GM18507 (cell line): Measurements from ENCODE around the gene BATF2.
"Not testable (repeated sequence)": the region's sequence is repeated elsewhere in the genome, so short reads cannot be mapped to it uniquely, and the experiment has no call there.

Source experiments
- DNase-seq: peaks from one replicate; pipeline ENCODE4 v3.0.0; 2011; ENCODE audit warnings: low read depth; ENCODE audit not compliant: insufficient read length; ENCODE audit errors: extremely low spot score
- FAIRE-seq: peaks from 2 replicates; lab custom pipeline; 2011; peaks lifted over from hg19 to GRCh38; lab: Jason Lieb, UNC

The BATF2 gene, protein sequence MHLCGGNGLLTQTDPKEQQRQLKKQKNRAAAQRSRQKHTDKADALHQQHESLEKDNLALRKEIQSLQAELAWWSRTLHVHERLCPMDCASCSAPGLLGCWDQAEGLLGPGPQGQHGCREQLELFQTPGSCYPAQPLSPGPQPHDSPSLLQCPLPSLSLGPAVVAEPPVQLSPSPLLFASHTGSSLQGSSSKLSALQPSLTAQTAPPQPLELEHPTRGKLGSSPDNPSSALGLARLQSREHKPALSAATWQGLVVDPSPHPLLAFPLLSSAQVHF

DNA sequence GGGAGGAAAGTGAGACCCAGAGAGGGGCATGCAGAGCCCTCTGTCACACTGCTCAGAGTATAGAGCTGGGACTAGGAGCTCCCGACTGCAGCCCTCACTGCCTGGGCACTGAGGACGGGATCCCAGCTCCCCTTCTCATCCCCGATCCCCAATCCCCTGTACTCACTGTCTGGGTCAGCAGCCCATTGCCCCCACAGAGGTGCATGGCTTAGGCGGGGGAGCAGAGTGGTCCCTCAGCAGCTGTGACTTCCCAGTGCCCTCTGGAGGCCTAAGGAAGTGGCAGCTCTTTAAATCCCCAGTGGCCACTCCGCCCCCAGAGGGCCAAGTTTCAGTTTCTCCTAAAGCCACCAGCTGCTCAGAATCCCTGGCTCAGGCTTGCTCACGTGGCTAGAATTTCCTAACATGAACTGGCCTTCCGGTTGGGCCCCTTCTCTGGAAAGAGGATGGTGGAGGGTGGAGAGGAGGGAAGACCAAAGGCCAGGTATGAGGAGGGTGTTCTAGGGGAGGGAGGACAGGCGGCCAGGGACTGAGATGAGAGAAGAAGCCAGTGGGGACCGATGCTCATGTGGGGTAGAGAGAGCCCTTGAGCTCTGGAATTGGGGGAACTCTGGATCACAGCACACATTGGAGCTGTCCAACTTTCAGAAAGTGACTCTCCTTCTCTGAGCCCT lies at the start of gene BATF2:
BATF2 (minus strand) TSS at position 262 of the 671 bp plus-strand sequence; CDS start at position 205, 57 bp downstream.
- DNase-seq (peak; percentile 29), FAIRE-seq (no peak)

DNA sequence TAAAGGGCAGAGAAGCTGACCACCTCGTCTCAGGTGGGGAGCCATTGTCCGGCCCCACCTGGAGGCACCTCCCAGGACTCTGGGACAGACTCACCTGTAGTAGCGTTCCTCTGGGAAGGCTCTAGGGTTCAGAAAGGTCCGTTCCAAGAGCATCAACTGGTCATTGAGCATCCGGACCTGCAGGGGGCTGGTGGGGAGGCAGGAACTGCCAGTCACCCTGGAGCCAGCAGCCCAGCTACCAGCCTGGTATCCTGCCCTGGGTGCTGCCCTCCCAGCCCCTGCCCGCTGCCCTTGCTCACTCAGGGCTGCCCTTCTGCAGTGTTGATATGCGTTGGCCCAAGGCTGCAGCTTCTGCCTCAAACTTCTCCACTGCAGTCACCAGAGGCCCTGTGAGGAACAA lies 49.0 kb upstream of the BATF2 start:
- DNase-seq: no peak
- no peak for FAIRE-seq

DNA sequence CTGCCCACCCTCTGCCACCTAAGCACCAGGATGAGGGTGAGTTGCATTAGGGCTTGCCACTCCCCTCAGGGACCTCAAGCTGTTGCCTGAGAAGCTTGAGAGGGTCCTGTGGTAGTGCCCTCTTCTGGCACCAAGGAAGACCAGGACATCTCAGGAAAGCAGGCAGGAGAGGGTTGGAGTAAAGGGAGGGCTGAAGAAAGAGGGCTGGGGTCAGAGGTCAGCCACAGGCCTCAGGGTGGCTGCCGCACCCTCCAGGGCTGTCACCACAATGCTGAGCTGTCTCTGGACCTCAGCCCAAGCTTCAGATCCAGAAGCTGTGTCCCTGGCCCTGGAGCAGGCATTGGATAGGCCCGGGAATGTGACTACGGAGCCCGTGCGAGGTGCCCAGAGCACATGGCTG lies 48.3 kb upstream of the BATF2 start:
- DNase-seq (no peak), FAIRE-seq (no peak)

DNA sequence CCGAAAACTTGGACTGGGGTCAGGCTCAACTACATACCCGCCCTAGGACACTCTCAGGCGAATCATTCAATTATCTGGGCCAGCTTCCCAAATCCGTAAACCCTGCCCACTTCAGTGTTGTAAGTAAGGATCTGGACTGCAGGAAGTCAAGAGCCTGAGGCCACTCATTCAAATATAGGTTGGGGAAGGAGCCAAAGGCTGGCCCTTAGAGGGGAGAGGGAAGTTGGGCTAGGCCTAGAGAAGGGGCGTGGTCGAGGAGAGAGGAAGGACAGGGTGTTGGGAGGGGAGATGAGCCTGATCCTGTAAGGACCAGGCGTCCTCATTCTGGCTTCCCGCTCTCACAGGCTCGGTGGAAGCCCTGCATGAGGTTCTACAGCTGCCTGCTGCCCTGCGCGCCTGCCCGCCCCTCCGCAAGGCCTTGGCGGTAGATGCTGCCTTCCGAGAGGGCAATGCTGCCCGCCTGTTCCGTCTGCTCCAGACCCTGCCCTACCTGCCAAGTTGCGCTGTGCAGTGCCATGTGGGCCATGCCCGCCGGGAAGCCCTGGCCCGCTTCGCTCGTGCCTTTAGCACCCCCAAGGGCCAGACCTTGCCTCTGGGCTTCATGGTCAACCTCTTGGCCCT lies 47.2 kb upstream of the BATF2 start:
- DNase-seq (no peak), FAIRE-seq (no peak)

DNA sequence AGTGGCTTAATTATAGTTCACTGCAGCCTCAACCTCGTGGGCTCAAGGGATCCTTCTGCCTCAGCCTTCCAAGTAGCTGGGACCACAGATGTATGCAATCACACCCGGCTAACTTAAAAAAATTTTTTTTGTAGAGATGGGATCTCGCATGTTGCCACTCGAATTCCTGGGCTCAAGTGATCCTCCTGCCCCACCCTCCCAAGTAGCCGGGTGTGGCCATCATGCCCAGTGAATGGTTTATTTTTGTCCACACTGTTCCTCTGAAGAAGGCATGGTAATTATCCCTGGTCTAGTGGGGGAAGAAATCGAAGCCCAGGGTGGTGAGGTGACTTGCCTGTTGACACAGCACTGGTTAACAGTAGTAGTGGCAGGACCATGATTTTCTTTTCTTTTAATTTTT lies 46.1 kb upstream of the BATF2 start:
- no peak for FAIRE-seq

DNA sequence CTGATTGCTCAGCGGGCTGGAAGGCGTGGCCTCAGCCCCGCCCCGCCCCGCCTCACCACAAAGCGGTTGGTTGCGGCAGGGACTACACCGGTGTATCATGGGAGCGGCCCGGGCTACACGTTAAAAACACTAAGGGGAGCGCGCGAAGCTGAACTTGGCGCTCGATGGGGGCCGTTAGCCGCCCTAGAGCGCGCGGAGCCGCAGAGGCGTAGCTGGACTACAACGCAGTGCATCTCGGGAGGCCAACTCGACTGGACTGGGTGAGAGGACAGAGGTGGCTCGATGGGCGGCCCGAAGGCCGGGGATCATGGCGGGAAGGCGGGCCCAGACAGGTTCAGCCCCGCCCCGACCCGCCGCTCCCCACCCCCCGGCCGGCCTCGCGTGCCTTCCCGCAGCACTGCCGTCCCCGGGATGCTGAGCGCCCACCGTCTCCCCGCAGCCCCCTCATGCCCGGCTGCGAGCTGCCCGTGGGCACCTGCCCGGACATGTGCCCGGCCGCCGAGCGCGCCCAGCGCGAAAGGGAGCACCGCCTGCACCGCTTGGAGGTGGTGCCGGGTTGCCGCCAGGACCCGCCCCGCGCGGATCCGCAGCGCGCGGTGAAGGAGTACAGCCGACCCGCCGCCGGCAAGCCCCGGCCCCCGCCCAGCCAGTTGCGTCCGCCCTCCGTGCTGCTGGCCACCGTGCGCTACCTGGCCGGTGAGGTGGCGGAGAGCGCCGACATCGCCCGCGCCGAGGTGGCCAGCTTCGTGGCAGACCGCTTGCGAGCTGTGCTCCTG lies 44.3 kb upstream of the BATF2 start, which contains the start of gene SAC3D1:
SAC3D1 (plus strand) TSS at position 364 of the 776 bp plus-strand sequence; CDS start at position 447, 83 bp downstream.
- peak; percentile 97 for FAIRE-seq
- peak; percentile 92 for DNase-seq

More for the DNA sequence above, 46.1 kb upstream of the BATF2 start:
- no peak for DNase-seq

DNA sequence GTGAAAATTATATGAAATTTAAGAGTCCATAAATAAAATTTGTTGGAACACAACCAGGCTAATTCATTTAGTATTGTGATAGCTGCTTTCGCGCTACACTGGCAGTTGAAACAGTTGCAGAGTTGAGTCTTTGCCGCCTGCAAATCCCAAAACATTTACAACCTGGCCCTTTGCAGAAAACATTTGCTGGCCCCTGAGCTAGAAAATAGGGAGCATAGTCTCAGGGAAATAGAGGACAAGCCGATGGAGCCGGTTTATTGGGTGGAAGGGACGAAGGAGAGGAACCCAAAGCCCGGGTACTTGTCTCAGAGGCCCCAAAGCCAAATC lies 43.7 kb upstream of the BATF2 start:
- FAIRE-seq: no peak

DNA sequence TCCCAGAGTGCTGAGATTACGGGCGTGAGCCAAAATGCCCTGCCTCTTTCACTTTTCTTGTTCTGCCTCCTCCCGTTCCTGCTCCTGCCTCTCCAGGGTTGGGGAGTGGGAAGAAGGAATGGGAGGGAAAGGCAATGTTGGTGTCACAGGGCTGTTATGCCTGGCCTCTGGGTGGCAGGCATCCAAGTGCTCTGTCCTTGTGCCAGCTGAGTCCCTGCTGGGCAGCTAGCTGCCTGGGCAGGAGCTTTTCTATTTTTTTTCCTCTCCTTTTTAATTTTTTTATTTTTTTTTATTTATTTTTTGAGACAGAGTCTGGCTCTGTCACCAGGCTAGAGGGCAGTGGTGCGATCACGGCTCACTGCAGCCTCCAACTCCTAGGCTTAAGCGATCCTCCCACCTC lies 40.2 kb upstream of the BATF2 start:
- no peak for DNase-seq
- FAIRE-seq: no peak

More for the DNA sequence above, 43.7 kb upstream of the BATF2 start:
- no peak for DNase-seq

DNA sequence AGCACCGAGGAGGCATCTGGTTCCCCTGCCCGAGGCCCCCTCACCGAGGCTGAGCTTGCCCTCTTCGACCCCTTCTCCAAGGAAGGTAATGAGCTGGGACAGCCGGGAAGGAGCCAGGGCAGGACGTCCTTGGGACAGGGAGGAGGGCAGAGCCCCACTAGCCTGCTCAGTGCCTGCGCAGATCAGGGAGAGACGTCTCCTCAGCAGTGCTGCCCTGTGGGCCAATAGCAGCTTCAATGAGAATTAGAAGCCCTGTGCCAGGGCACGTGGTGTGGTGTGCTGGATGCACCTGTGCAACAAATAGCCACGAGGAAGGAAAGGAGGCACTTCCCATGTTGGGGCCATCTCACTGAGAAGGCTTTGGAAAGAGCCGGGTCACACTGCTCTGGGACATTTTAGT lies 38.8 kb upstream of the BATF2 start:
- DNase-seq: no peak
- no peak for FAIRE-seq

DNA sequence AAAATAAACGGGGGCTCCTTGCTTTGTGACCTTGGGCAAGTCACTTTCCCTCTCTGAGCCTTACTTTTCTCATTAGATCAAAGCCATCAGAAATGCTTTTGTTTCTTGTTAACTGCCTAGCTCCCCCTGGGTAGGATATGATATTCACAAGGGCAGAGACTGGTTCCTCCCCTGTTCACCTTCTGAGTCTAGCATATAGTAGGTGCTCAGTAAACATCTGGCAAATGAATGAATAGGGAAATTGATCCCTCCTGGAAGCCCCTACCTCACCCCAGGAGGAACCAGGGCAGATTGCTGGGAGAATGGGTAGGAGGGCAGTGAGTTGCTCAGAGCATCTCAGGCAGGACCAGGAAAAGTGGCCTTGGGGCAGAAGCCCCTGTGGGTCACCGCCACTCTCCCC lies 37.7 kb upstream of the BATF2 start:
- DNase-seq (no peak), FAIRE-seq (no peak)

DNA sequence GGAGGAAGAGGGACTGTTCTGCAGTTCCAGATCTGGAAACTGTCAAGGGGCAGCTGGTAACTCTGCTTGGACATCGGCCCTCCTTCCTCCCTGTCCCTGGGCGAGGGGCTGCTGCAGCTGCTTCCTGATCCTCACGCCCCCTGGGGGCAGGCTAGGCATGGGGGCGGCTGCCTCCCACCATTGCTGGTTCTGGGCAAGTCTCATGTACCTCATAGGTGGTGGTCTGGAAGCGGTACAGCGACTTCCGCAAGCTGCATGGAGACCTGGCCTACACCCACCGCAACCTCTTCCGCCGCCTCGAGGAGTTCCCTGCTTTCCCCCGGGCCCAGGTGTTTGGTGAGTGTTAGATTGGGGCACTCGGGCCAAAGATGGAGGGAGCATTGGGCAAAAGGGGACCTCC lies 35.4 kb upstream of the BATF2 start:
- DNase-seq (no peak), FAIRE-seq (no peak)

DNA sequence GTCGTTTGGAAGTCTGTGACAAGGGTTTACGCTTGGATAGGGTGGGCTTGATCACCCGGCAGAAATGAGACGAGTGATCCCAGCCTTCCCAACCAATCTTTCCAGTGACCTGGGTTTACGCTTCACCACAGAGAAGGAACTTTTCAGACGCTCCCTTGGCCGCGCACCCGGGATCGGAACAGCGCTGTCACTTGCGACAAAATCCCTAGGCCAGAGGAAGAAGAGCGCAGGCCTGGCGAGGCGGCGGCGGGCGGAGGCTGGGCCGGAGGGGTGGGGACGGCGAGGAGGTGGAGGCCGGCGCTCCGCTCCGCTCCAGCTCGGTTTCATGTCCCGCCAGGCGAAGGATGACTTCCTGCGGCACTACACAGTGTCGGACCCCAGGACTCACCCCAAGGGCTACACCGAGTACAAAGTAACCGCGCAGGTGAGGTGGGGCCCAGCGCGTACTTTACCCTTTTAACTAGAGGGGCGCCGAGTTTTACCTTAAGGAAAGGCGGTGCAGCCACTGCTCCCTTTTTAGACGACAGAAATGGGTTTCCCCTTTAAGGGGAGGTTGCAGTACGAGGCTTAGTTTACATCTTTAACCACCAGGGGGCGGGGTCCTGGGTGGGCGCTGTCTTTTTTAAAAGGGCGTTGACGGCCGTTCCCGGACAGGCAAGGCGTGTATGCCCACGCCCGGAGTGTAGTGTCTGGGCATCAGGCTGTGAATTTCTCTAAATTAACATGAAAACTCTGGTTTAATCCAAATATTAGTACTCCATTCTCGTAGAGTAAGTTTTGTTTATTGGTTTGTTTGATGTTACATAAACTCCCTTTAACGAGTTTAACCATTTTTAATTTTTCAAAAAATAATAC lies 30.7 kb upstream of the BATF2 start, which contains the start of gene SNX15:
SNX15 (plus strand) TSS at position 227 of the 855 bp plus-strand sequence; CDS start at position 326, 99 bp downstream.
- peak; percentile 79 for FAIRE-seq
- DNase-seq: peak; percentile 84

DNA sequence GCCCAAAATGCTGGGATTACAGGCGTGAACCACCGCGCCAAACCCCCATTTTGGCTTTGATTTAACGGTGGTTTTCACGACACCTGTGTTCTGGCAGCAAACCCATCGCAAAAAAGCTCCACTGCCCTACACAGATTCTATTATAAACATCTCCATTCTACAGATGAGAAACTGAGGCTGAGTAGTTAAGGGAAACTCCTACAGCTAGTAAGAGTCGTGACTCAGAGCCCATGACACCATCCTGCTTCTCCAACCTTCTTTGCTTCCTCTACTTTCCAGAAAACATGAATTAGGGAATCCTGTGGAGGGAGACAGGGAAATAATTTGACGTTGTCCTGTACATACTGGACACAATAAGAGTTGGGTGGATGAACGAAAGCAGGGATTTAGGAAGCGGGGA lies 30.0 kb upstream of the BATF2 start:
- FAIRE-seq: no peak
- no peak for DNase-seq

DNA sequence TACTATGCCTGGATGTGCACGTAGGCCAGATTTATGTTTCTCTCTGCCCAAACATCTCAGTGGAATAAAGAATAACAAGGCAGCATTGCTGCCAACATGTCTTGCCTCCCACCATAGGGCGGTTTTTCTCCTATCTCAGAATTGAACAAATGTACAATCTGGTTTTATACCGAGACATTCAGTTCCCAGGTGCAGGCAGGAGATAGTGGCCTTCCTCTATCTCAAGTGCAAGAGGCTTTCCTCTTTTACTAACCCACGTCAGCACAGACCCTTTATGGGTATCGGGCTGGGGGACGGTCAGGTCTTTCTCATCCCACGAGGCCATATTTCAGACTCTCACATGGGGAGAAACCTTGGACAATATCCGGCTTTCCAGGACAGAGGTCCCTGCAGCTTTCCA lies 26.7 kb upstream of the BATF2 start:
- not testable (repeated sequence) for FAIRE-seq, DNase-seq

DNA sequence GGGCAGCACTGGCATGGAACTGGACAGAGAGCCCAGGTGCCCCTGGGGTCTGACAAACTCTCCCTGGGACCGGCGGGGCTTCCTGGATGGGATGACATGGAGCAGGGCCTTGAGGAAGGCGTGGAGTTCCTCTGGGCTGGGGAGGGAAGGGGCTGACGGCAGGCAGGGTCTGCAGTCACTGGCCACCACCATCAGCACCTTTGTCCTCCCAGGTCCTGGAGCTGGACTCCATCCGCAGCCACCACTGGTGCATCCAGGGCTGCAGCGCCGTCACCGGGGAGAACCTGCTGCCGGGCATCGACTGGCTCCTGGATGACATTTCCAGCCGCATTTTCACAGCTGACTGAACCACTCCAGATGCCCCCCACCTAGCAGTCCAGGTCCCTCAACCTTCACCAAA lies 24.7 kb upstream of the BATF2 start:
- DNase-seq (no peak), FAIRE-seq (no peak)

DNA sequence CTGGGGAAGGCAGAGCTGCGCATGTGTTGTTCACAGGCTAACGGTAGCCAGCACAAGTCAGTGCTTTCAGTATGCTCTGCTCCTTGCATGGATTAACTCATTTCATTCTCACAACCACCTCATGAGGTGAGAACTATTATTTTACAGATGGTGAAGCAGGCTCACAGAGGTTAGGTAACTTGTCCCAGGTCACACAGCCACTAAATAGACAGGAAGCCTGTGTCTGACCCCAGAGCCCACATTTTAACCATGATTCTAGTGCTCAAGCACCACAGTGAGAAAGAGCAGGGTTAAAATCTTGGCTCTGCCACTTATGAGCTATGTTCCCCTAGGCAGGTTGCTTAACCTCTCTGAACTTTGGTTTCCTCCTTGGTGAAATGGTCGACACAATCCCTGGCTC lies 24.2 kb upstream of the BATF2 start:
- no peak for FAIRE-seq

DNA sequence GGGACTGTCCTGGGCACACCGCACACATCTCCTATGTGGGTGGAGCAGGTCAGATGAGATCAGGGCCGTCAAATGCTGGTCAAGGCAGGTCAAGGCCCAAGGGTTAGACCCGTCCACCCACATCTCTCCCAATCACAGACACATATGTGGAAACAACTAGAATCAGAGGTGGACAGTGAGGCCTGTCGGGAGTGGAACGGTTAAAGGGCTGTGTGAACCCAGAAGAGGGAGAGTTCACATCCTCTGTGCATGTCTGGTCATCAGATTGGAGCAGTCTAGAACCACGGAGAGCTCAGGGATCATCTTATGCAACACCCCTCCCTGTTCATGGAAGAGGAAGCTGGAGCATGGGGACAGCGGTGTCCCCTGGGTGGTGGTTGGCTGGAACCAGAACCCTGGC lies 23.1 kb upstream of the BATF2 start:
- DNase-seq (no peak), FAIRE-seq (no peak)

More for the DNA sequence above, 24.2 kb upstream of the BATF2 start:
- no peak for DNase-seq

DNA sequence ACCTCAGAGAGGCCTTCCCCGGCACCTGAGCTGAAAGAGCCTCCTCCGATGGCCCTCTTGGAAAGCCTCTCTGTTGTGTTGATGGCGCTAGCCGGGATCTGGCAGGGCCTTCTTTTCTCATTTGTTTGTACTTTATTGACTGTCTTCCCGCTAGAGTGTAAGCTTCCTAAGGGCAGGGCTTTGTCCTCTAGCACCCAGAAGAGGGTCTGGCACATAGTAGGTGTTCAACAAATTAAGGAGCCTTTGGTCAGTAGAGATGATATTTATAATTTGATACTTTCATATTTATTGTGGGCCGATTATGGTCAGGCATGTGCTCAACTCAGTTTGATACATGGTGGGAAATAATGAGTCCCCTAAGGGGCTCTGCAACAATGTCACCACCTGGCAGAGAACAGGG lies 21.2 kb upstream of the BATF2 start:
- DNase-seq: no peak
- no peak for FAIRE-seq

DNA sequence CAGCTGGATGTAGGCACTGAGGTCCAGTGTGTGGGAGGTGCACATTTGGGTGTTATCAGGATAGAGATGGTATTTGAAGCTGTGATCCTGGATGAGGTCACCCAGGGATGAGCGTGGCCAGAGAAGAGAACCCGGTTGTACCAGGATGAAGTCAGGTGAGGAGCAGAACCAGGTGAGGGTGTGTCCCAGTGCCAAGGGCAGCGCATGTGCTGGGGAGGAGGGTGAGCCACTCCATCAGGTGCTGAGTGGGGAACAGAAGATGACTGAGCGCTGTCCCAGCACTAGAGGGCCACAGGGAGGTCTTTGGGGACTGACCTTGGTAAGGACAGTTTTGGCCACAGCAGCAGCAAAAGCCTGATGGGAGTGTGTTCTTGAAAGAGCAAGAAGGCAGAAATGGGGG lies 19.9 kb upstream of the BATF2 start:
- FAIRE-seq (no peak), DNase-seq (no peak)
